Measurements from ENCODE around the gene CPSF4.

- TF ChIP-seq CTCF (IDR thresholded peaks at IDR 0.05) (no peak), POLR2A (IDR thresholded peaks at IDR 0.05) (no peak)
Measured at GRCh38 chr7:99473315-99473596, 34.5 kb downstream of the CPSF4 start.

All from lower leg skin (tissue), 3 donors.